OCI-LY7 (cell line): Measurements from ENCODE around the gene LIMS4. TPM values are rescaled to one million over a fixed set of nuclear protein-coding genes. Genes with fewer than 3 reads are reported as not detected.
"Not testable (repeated sequence)": the region's sequence is repeated elsewhere in the genome, so short reads cannot be mapped to it uniquely, and the experiment has no call there.

Source experiments
- BruUV-seq: library from RNA; stranded (reverse); fragments of 400-500 nt; replicated peaks from 2 replicates; lab custom pipeline; 2021; lab: Mats Ljungman, UMichigan
- CTCF ChIA-PET: fragments of 300-600 bp; sonication (Branson Sonifier 250); formaldehyde crosslinking; loops from one replicate; lab custom pipeline; 2022; ENCODE audit warnings: antibody characterized with exemption; ENCODE audit not compliant: unreplicated experiment; lab: Charles Lee
- POLR2A ChIA-PET: fragments of 300-600 bp; sonication (Branson Sonifier 250); formaldehyde crosslinking; loops from one replicate; lab custom pipeline; 2022; ENCODE audit warnings: antibody characterized with exemption; lab: Charles Lee
- DNase-seq: peaks from one replicate; pipeline ENCODE4 v3.0.0-alpha.2; 2015; ENCODE audit warnings: low spot score
- H2AFZ ChIP-seq: fragments of 200-600 bp; sonication (generic), shearing (Covaris generic); 2 replicates; pipeline ENCODE4 v1.6.1; 2014; ENCODE audit warnings: mild to moderate bottlenecking, antibody characterized with exemption, low read length, moderate library complexity
- H3K27ac ChIP-seq: fragments of 200-600 bp; sonication (generic); 2 replicates; pipeline ENCODE4 v1.5.1; 2014; ENCODE audit warnings: mixed run types, low read depth, mild to moderate bottlenecking, moderate library complexity, low read length, inconsistent platforms; ENCODE audit not compliant: poor library complexity, severe bottlenecking
- H3K36me3 ChIP-seq: fragments of 200-600 bp; sonication (generic); 2 replicates; pipeline ENCODE4 v1.6.1; 2014; ENCODE audit warnings: mild to moderate bottlenecking, antibody characterized with exemption, low read length, moderate library complexity, mixed read lengths; ENCODE audit not compliant: insufficient read depth
- H3K4me1 ChIP-seq: fragments of 200-600 bp; sonication (generic); 2 replicates; pipeline ENCODE4 v1.5.1; 2014; ENCODE audit warnings: mild to moderate bottlenecking, low read length; ENCODE audit not compliant: insufficient read depth, poor library complexity, severe bottlenecking
- H3K4me2 ChIP-seq: fragments of 200-600 bp; sonication (generic); 2 replicates; pipeline ENCODE4 v1.6.1; 2014; ENCODE audit warnings: mild to moderate bottlenecking, low read length
- H3K4me3 ChIP-seq: fragments of 200-600 bp; sonication (generic); 2 replicates; pipeline ENCODE4 v1.5.1; 2014; ENCODE audit warnings: mild to moderate bottlenecking, low read depth, low read length; ENCODE audit not compliant: poor library complexity, severe bottlenecking
- H3K79me2 ChIP-seq: fragments of 200-600 bp; sonication (generic); 2 replicates; pipeline ENCODE4 v1.6.1; 2016; ENCODE audit warnings: low read depth, mild to moderate bottlenecking, low read length, moderate library complexity, mixed read lengths; ENCODE audit not compliant: insufficient read depth
- H3K9me2 ChIP-seq: fragments of 200-600 bp; sonication (generic); 2 replicates; pipeline ENCODE4 v1.6.1; 2016; ENCODE audit warnings: mild to moderate bottlenecking, low read length, mixed read lengths; ENCODE audit not compliant: insufficient read depth
- H3K9me3 ChIP-seq: fragments of 200-600 bp; sonication (generic); 2 replicates; pipeline ENCODE4 v1.6.1; 2014; ENCODE audit warnings: mild to moderate bottlenecking, mixed run types, low read length, mixed read lengths
- H4K20me1 ChIP-seq: fragments of 200-600 bp; sonication (generic); 2 replicates; pipeline ENCODE4 v1.6.1; 2014; ENCODE audit warnings: mild to moderate bottlenecking, antibody characterized with exemption, low read length, moderate library complexity, mixed read lengths; ENCODE audit not compliant: insufficient read depth
- intact Hi-C: fragments of 100-400 bp; cut with micrococcal nuclease; formaldehyde crosslinking; loops from one replicate; pipeline ENCODE4 v1.10.0; 2022; ENCODE audit not compliant: unreplicated experiment
- total RNA-seq, 2 experiments: library from RNA; depleted of rRNA in 1 of 2; stranded (reverse); fragments of >200 nt in 1 of 2; shearing (Covaris generic) in 1 of 2; gene quantifications; 2 replicates each; pipeline ENCODE4 v1.2.3, GENCODE V29; 2014 to 2022

Gene LIMS4
- total RNA-seq, 2 experiments from 2014 or later = 1.2 TPM; not detected in 1

- H3K36me3 ChIP-seq, H3K4me2 ChIP-seq, POLR2A ChIA-PET, intact Hi-C loops, H3K9me3 ChIP-seq, H4K20me1 ChIP-seq, H3K9me2 ChIP-seq, DNase-seq, H3K4me3 ChIP-seq, BruUV-seq, CTCF ChIA-PET, H3K4me1 ChIP-seq, H3K79me2 ChIP-seq, H3K27ac ChIP-seq, H2AFZ ChIP-seq: not testable (repeated sequence)
These were observed 51.8 kb downstream of the LIMS4 start for GRCh38 chr2:110420641-110421354.

- H3K79me2 ChIP-seq, CTCF ChIA-PET: not testable (repeated sequence)
These were observed 65.5 kb downstream of the LIMS4 start for GRCh38 chr2:110407142-110407541.

GRCh38 chr2:110404988-110405387 lies 67.6 kb downstream of the LIMS4 start:
- H4K20me1 ChIP-seq, H3K36me3 ChIP-seq, H3K79me2 ChIP-seq, DNase-seq, CTCF ChIA-PET, H3K4me3 ChIP-seq, H3K9me2 ChIP-seq, intact Hi-C loops, H3K4me1 ChIP-seq, BruUV-seq, H3K4me2 ChIP-seq, H3K9me3 ChIP-seq, H2AFZ ChIP-seq, POLR2A ChIA-PET, H3K27ac ChIP-seq: not testable (repeated sequence)

More at GRCh38 chr2:110407142-110407541, 65.5 kb downstream of the LIMS4 start:
- BruUV-seq, intact Hi-C loops, DNase-seq, H3K36me3 ChIP-seq, H2AFZ ChIP-seq, H3K27ac ChIP-seq, POLR2A ChIA-PET, H3K4me1 ChIP-seq, H3K9me2 ChIP-seq, H3K9me3 ChIP-seq, H3K4me3 ChIP-seq, H3K4me2 ChIP-seq, H4K20me1 ChIP-seq: not testable (repeated sequence)

- DNase-seq, H4K20me1 ChIP-seq, H3K9me2 ChIP-seq, H3K36me3 ChIP-seq, H3K4me3 ChIP-seq, H2AFZ ChIP-seq, POLR2A ChIA-PET, BruUV-seq, H3K9me3 ChIP-seq, H3K4me2 ChIP-seq, H3K79me2 ChIP-seq, H3K4me1 ChIP-seq, intact Hi-C loops, H3K27ac ChIP-seq, CTCF ChIA-PET: not testable (repeated sequence)
These were observed 68.4 kb downstream of the LIMS4 start for GRCh38 chr2:110404246-110404645.

GRCh38 chr2:110401001-110401618 lies 71.5 kb downstream of the LIMS4 start:
- H3K79me2 ChIP-seq, H4K20me1 ChIP-seq, H3K4me3 ChIP-seq, POLR2A ChIA-PET, CTCF ChIA-PET, H3K9me2 ChIP-seq, H3K4me1 ChIP-seq, BruUV-seq, H3K9me3 ChIP-seq, H3K27ac ChIP-seq, H3K36me3 ChIP-seq, H2AFZ ChIP-seq, intact Hi-C loops, H3K4me2 ChIP-seq, DNase-seq: not testable (repeated sequence)

GRCh38 chr2:110399378-110399777 lies 73.2 kb downstream of the LIMS4 start:
- H2AFZ ChIP-seq, H3K27ac ChIP-seq, DNase-seq, H3K4me2 ChIP-seq, H3K4me3 ChIP-seq, H3K79me2 ChIP-seq, CTCF ChIA-PET, POLR2A ChIA-PET, BruUV-seq, H3K9me3 ChIP-seq, H3K36me3 ChIP-seq, intact Hi-C loops, H3K4me1 ChIP-seq, H3K9me2 ChIP-seq, H4K20me1 ChIP-seq: not testable (repeated sequence)
